Measurements from ENCODE around the gene WDR93. TPM values are rescaled to one million over a fixed set of nuclear protein-coding genes. Genes with fewer than 3 reads are reported as not detected.

WDR93 gene
- total and polyA plus RNA-seq, 8 donors: 0.09 to 0.92 (median 0.15) TPM; not detected in 1

- Histone ChIP-seq H3K4me3 (no peak overlapping the region), H3K27ac (peak overlapping the region in 2 of 4 donors; percentile 26 to 51), H3K36me3 (no peaks in the 10 kb centered on the region), H3K9me3 (no peaks in the 10 kb centered on the region), H3K4me1 (peaks cover 0 to 4% (median 0%) of the 10 kb centered on the region in 3 donors), H3K27me3 (no peaks in the 10 kb centered on the region)
- no peak for DNase-seq
- intact Hi-C loops (cut with DNase I): no loop called here
- FAIRE-seq: no peak
- no peak for TF ChIP-seq CTCF (IDR thresholded peaks at IDR 0.05)
- WGBS, 2 donors: 96 to 99% methylated on average over 8 of the region's 8 CpGs
- peak in 2 of 4 donors; percentile 21 to 23 for ATAC-seq
Measured at GRCh38 chr15:89666184-89666857, 24.3 kb upstream of the WDR93 start.

- no peak for TF ChIP-seq CTCF (IDR thresholded peaks at IDR 0.05)
- H3K4me1 ChIP-seq: peaks cover 0 to 4% (median 0%) of the 10 kb centered on the region in 3 donors
- H3K9me3 ChIP-seq: no peaks in the 10 kb centered on the region
- H3K27me3 ChIP-seq: no peaks in the 10 kb centered on the region
- intact Hi-C loops (cut with DNase I): no loop called here
- FAIRE-seq (no peak), DNase-seq (no peak), ATAC-seq (no peak)
- WGBS, 2 donors: 85 to 86% methylated on average over 13 of the region's 13 CpGs
- no peak overlapping the region for H3K27ac ChIP-seq
- no peaks in the 10 kb centered on the region for H3K36me3 ChIP-seq
- no peak overlapping the region for H3K4me3 ChIP-seq
Measured at GRCh38 chr15:89666858-89667705, 23.5 kb upstream of the WDR93 start.

- DNase-seq (no peak), FAIRE-seq (no peak)
Measured at GRCh38 chr15:89667706-89667960, 23.0 kb upstream of the WDR93 start.

GRCh38 chr15:89668171-89668570 is 22.4 kb upstream of the WDR93 start:
- H3K27ac ChIP-seq: no peak overlapping the region
- ATAC-seq: no peak
- no peaks in the 10 kb centered on the region for H3K9me3 ChIP-seq
- H3K27me3 ChIP-seq: no peaks in the 10 kb centered on the region
- intact Hi-C loops (cut with DNase I): no loop called here
- no peak overlapping the region for H3K4me3 ChIP-seq
- peaks cover 0 to 4% (median 0%) of the 10 kb centered on the region in 3 donors for H3K4me1 ChIP-seq
- H3K36me3 ChIP-seq: no peaks in the 10 kb centered on the region
- no peak for DNase-seq
- no peak for TF ChIP-seq CTCF (IDR thresholded peaks at IDR 0.05)
- WGBS, 2 donors: 96 to 97% methylated on average over 3 of the region's 3 CpGs
- FAIRE-seq: no peak

More at GRCh38 chr15:89667706-89667960, 23.0 kb upstream of the WDR93 start:
- Histone ChIP-seq H3K4me1 (peaks cover 0 to 4% (median 0%) of the 10 kb centered on the region in 3 donors), H3K9me3 (no peaks in the 10 kb centered on the region), H3K4me3 (no peak overlapping the region), H3K36me3 (no peaks in the 10 kb centered on the region), H3K27ac (no peak overlapping the region), H3K27me3 (no peaks in the 10 kb centered on the region)
- WGBS, 2 donors: 96 to 97% methylated on average over 7 of the region's 7 CpGs
- intact Hi-C loops (cut with DNase I): no loop called here
- ATAC-seq: no peak
- TF ChIP-seq CTCF (IDR thresholded peaks at IDR 0.05): no peak
